KMS-11 (cell line): ENCODE measurements around the gene NCF2.

Source experiments
- H2AFZ ChIP-seq: fragments of 200-600 bp; sonication (generic); 2 replicates; pipeline ENCODE4 v1.6.1; 2016; ENCODE audit warnings: antibody characterized with exemption, mixed run types, low read depth
- H3K27ac ChIP-seq: fragments of 200-600 bp; sonication (generic); 2 replicates; pipeline ENCODE4 v1.6.1; 2016; ENCODE audit warnings: mild to moderate bottlenecking, mixed run types
- H3K27me3 ChIP-seq: fragments of 200-600 bp; sonication (generic); 2 replicates; pipeline ENCODE4 v1.6.1; 2017; ENCODE audit warnings: mild to moderate bottlenecking, low read depth, mixed run types, moderate library complexity; ENCODE audit not compliant: insufficient read depth
- H3K36me3 ChIP-seq: fragments of 200-600 bp; sonication (generic); 2 replicates; pipeline ENCODE4 v1.6.1; 2017; ENCODE audit warnings: mild to moderate bottlenecking, mixed run types; ENCODE audit not compliant: insufficient read depth
- H3K4me1 ChIP-seq: fragments of 200-600 bp; sonication (generic); 2 replicates; pipeline ENCODE4 v1.6.1; 2016; ENCODE audit warnings: mild to moderate bottlenecking, low read depth, mixed run types; ENCODE audit not compliant: poor library complexity, severe bottlenecking
- H3K4me2 ChIP-seq: fragments of 200-600 bp; sonication (generic); 2 replicates; pipeline ENCODE4 v1.7.0; 2016; ENCODE audit warnings: mild to moderate bottlenecking, mixed run types
- H3K4me3 ChIP-seq: fragments of 200-600 bp; sonication (generic); IDR thresholded peaks from 2 replicates; pipeline ENCODE4 v1.6.1; 2017; ENCODE audit warnings: low read depth, low read length, mixed read lengths; ENCODE audit not compliant: insufficient read depth
- H3K79me2 ChIP-seq: fragments of 200-600 bp; sonication (generic); 2 replicates; pipeline ENCODE4 v1.6.1; 2016; ENCODE audit warnings: low read depth, mixed run types; ENCODE audit not compliant: insufficient read depth
- H3K9ac ChIP-seq: fragments of 200-600 bp; sonication (generic); 2 replicates; pipeline ENCODE4 v1.6.1; 2016; ENCODE audit warnings: mild to moderate bottlenecking, mixed run types
- H4K20me1 ChIP-seq: fragments of 200-600 bp; sonication (generic); 2 replicates; pipeline ENCODE4 v1.6.1; 2016; ENCODE audit warnings: mild to moderate bottlenecking, mixed run types; ENCODE audit not compliant: insufficient read depth
- TF ChIP-seq, protein P1 (sequence below): fragments of 200-600 bp; sonication (generic); conservative IDR thresholded peaks from 2 replicates; pipeline ENCODE4 v1.6.1; 2017; ENCODE audit warnings: low read depth, mild to moderate bottlenecking, antibody characterized with exemption, low read length, moderate library complexity, mixed read lengths

The NCF2 gene

DNA sequence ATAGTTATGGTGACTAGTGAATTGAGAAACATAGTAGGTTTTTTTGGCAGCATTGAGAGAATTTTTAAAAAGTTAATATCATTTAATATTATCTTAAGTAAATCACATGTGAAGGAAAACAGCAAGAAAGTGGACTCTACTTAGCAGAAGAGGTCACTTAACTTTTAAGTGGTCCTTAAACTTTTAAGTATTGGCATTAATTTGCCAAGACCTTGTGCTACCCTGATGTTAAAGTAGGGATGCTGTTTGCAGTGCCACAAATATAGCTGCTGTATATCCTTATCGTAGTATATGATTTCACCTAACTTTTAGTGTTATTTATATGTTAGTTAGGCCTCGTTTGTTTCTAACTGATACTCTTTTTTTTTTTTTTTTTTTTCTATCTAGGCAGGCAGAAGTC, 77.8 kb downstream of the NCF2 start:
- TF ChIP-seq, protein P1, sequence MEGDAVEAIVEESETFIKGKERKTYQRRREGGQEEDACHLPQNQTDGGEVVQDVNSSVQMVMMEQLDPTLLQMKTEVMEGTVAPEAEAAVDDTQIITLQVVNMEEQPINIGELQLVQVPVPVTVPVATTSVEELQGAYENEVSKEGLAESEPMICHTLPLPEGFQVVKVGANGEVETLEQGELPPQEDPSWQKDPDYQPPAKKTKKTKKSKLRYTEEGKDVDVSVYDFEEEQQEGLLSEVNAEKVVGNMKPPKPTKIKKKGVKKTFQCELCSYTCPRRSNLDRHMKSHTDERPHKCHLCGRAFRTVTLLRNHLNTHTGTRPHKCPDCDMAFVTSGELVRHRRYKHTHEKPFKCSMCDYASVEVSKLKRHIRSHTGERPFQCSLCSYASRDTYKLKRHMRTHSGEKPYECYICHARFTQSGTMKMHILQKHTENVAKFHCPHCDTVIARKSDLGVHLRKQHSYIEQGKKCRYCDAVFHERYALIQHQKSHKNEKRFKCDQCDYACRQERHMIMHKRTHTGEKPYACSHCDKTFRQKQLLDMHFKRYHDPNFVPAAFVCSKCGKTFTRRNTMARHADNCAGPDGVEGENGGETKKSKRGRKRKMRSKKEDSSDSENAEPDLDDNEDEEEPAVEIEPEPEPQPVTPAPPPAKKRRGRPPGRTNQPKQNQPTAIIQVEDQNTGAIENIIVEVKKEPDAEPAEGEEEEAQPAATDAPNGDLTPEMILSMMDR = no peak
- Histone ChIP-seq H3K4me2 (no peak overlapping the region), H3K79me2 (peaks cover 57% of the 10 kb centered on the region)

GRCh38 chr1:183508694-183509093, 81.6 kb downstream of the NCF2 start:
- TF ChIP-seq, protein P1 = no peak
- H4K20me1 ChIP-seq = peaks cover 22% of the 10 kb centered on the region; the same call in 1 of the 2 replicates
- H3K4me3 ChIP-seq = no peak overlapping the region
- no peak overlapping the region for H2AFZ ChIP-seq
- H3K27me3 ChIP-seq = no peaks in the 10 kb centered on the region
- no peak overlapping the region for H3K27ac ChIP-seq
- H3K4me1 ChIP-seq = no peaks in the 10 kb centered on the region
- H3K9ac ChIP-seq = no peak overlapping the region
- H3K36me3 ChIP-seq = no peaks in the 10 kb centered on the region
- H3K79me2 ChIP-seq = peaks cover 84% of the 10 kb centered on the region
- no peak overlapping the region for H3K4me2 ChIP-seq

More for the DNA sequence above, 77.8 kb downstream of the NCF2 start:
- Histone ChIP-seq H3K9ac (no peak overlapping the region), H3K27me3 (no peaks in the 10 kb centered on the region), H3K36me3 (peaks cover 7% of the 10 kb centered on the region; the same call in 1 of the 2 replicates), H3K27ac (no peak overlapping the region), H3K4me1 (no peaks in the 10 kb centered on the region), H4K20me1 (peaks cover 16% of the 10 kb centered on the region; the same call in 1 of the 2 replicates), H3K4me3 (no peak overlapping the region), H2AFZ (no peak overlapping the region)

GRCh38 chr1:183506561-183506960, 83.7 kb downstream of the NCF2 start:
- Histone ChIP-seq H3K79me2 (peaks cover 94% of the 10 kb centered on the region), H3K9ac (no peak overlapping the region), H3K4me2 (no peak overlapping the region), H3K4me3 (no peak overlapping the region), H3K27ac (no peak overlapping the region), H3K27me3 (no peaks in the 10 kb centered on the region), H3K36me3 (no peaks in the 10 kb centered on the region), H4K20me1 (peaks cover 33% of the 10 kb centered on the region), H2AFZ (no peak overlapping the region), H3K4me1 (peaks cover 10% of the 10 kb centered on the region)
- TF ChIP-seq, protein P1 = no peak
